ENCODE results near the gene THOP1.
"Not testable (repeated sequence)": the region's sequence is repeated elsewhere in the genome, so short reads cannot be mapped to it uniquely, and the experiment has no call there.

The THOP1 gene

DNA sequence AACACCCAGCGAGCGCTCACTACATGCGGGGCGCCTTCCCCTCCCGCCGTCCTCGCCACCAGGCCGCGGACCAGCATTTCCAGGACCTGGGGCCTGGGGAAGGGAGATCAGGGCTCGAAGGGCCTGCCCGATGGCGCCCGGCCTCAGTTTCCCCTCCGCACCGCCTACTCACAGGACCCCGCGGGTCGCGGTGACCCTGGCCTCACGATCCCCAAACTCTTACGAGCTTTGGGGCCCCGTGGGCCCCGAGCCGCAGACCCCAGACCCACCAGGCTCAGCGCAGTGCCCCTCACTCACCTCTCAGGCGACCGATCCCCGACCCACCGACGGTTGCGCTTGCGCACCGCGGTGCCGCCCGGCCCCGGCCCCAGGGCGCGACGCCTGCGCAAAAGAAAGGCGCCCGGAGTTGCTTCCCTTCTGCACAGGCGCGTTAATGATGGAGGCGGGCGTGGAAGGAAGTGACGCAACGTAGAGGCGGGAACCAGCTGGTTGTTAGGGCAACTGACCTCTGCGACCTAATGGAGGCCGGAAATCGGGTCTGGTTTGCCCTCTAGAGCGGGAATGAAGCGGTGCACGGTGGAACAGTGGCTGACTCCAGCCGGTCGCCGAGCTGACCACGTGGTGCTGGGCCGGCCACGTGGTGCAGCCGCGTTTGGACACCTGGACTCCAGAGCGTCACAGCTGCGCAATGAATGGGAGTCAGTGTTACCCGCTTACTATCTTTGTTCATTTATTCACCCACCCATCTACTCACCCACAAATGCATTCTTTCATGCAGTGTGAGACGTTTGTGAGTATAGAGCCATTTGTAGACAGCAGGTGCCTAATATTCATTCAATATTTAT, 2.1 kb upstream of the THOP1 start, which contains the start of gene SGTA:
Gene SGTA, minus strand, starts transcription at position 338 of the 845 bp plus-strand sequence. CDS start 14,205 bp downstream, outside the sequence.
- peak; percentile 99 for DNase-seq
- Mint-ChIP-seq H3K9me3 (no peaks in the 10 kb centered on the region), H3K4me3 (peak within 1 kb of the TSS; percentile 88), H3K36me3 (peaks cover 14% of the 10 kb centered on the region), H3K27ac (peak within 1 kb of the TSS; percentile 92), H3K4me1 (peaks cover 65% of the 10 kb centered on the region), H3K27me3 (no peaks in the 10 kb centered on the region)
- CTCF ChIA-PET = interaction anchor here (1.4 kb wide), 1 partner anchor 34 kb away, joined by 3 read pairs; no protein-coding TSS in a partner anchor

DNA sequence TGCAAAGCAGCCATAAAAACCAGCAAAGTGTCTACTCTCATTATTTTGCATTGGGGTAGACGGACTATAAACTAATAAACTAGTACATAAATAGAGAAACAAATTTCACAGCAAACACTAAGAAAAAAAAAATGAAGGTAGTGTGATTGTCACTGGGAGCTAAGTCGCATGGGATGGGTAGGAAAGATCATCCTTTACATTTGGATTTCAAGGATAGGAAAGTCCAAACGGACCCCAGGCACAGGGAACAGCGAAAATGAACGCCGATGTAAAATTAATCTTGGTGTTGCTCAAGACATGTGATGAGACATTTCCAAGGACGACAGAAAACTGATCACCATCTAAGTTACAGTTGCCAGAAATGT, 1.5 kb upstream of the THOP1 start:
- Mint-ChIP-seq H3K27me3 (no peaks in the 10 kb centered on the region), H3K4me3 (peak overlapping the region; percentile 88), H3K9me3 (no peaks in the 10 kb centered on the region), H3K27ac (peak overlapping the region; percentile 92), H3K36me3 (peaks cover 13% of the 10 kb centered on the region), H3K4me1 (peaks cover 64% of the 10 kb centered on the region)
- CTCF ChIA-PET = interaction anchor here (0.6 to 1.4 kb wide), 3 partner anchors 34 to 133 kb away, joined by 3 read pairs; no protein-coding TSS in a partner anchor
- no peak for DNase-seq

DNA sequence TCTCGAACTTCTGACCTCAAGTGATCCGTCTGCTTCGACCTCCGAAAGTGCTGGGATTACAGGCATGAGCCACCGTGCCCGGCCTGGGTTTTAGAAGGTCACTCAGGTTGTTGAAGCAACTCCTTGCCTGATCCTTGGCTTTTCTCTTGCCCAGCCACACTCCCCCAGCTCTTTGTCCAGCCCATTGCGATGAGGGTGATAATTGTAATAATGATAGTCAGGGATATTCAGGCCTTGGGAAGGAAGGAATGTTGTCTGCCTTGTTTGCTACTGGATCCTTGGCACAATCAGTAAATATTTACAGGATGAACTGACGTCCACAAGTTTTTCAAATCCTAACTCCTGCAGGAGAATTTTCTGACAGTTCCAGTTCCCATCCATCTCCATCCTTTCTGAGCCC, 1.8 kb downstream of the THOP1 start:
- Mint-ChIP-seq H3K4me1 (peaks cover 46% of the 10 kb centered on the region), H3K27ac (no peak overlapping the region), H3K36me3 (peaks cover 13% of the 10 kb centered on the region), H3K9me3 (no peaks in the 10 kb centered on the region), H3K27me3 (no peaks in the 10 kb centered on the region), H3K4me3 (peak overlapping the region; percentile 92)
- CTCF ChIA-PET = no interaction called here
- DNase-seq = no peak

DNA sequence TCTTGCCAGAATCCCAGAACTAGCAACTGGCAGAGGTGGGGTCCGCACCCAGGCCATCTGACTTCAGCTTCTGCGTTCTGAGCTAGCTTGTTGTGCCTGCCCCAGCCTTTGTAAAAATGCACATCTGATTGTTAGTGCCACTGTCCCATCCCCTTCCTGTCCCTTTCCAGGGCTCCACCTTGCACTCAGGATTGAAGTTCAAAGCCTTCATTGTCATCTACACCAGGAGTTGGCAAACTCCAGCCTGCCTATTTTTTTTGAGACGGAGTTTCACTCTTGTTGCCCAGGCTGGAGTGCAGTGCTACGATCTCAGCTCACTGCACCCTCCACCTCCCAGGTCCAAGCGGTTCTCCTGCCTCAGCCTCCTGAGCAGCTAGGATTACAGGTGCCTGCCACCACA, 2.9 kb downstream of the THOP1 start:
- Mint-ChIP-seq H3K27ac (no peak overlapping the region), H3K27me3 (no peaks in the 10 kb centered on the region), H3K36me3 (peaks cover 17% of the 10 kb centered on the region), H3K9me3 (no peaks in the 10 kb centered on the region), H3K4me3 (peak overlapping the region; percentile 33), H3K4me1 (peaks cover 39% of the 10 kb centered on the region)
- no peak for DNase-seq
- CTCF ChIA-PET = no interaction called here

DNA sequence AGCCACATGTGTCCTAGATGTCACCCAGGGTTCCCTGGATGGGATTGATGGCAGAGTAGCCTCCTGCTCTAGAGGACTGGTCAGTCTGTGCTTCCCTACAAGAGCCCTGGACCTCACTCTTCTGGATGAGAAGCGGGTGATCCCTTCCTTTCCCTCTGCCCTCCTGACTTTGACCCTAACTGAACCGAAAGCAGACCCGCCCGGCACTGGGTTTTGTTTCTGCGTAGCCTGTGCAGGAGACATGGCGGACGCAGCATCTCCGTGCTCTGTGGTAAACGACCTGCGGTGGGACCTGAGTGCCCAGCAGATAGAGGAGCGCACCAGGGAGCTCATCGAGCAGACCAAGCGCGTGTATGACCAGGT, 4.9 kb downstream of the THOP1 start:
- no peak for DNase-seq
- H3K27me3 Mint-ChIP-seq = no peaks in the 10 kb centered on the region
- no peak overlapping the region for H3K27ac Mint-ChIP-seq
- H3K4me1 Mint-ChIP-seq = peaks cover 19% of the 10 kb centered on the region
- no peaks in the 10 kb centered on the region for H3K9me3 Mint-ChIP-seq
- H3K36me3 Mint-ChIP-seq = peaks cover 21% of the 10 kb centered on the region
- CTCF ChIA-PET = no interaction called here
- no peak overlapping the region for H3K4me3 Mint-ChIP-seq

DNA sequence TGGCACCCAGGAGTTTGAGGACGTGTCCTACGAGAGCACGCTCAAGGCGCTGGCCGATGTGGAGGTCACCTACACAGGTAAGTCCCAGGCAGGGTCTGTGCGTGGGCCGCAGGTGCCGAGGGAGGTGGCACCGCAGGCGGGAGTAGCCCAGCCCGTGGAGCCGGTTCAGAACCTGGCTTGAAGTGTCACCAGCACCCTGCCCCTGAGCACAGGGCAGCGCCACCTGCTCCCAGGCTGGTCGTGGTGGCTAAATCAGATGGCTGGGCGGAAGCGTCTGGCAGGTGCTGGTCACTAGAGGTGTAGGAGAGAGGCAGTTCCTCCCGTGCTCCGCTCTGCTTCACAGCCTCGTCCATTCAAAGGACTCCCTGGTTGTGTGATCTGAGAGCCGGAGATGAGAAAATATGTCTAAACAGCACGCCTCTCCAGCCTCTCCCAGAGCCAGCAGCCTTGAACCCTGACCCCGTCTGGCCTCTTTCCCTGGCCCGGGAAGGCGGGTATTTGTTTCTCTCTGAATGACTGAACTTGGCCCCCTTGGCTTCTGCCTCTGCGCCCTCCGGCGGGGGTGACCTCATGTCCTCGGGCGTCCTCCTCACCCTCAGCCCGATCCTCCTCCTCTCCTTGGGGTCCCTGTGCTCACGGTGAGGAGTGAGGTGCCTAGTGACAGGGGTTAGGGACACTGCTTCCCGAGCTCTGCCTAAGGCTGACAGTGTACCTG, 5.4 kb downstream of the THOP1 start:
- Mint-ChIP-seq H3K36me3 (peaks cover 26% of the 10 kb centered on the region), H3K4me1 (peaks cover 19% of the 10 kb centered on the region), H3K9me3 (no peaks in the 10 kb centered on the region), H3K27ac (no peak overlapping the region), H3K4me3 (no peak overlapping the region), H3K27me3 (no peaks in the 10 kb centered on the region)
- CTCF ChIA-PET = no interaction called here
- DNase-seq = no peak

DNA sequence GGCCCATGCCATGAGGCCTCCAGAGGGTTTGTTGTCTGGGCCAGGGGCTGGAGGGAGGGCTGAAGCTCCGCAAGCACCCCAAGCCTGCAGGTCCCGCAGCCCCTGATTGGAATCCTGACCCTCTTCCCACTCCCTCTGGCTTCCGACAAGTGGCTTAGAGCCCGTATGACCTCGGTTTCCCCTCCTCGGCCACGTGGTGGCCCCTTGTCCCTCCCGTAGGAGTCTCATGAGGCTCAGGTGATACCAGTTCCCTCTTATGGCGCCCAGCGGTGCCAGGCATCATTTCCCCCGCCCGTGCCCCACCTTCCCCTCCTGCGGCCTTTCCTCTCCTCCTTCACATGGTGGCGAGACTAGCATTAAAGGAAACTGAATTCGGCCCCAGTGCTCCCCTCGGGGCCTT, 6.1 kb downstream of the THOP1 start:
- no peaks in the 10 kb centered on the region for H3K9me3 Mint-ChIP-seq
- no peak for DNase-seq
- no peaks in the 10 kb centered on the region for H3K27me3 Mint-ChIP-seq
- CTCF ChIA-PET = no interaction called here
- H3K4me1 Mint-ChIP-seq = peaks cover 13% of the 10 kb centered on the region
- peaks cover 28% of the 10 kb centered on the region for H3K36me3 Mint-ChIP-seq
- no peak overlapping the region for H3K4me3 Mint-ChIP-seq
- H3K27ac Mint-ChIP-seq = no peak overlapping the region

DNA sequence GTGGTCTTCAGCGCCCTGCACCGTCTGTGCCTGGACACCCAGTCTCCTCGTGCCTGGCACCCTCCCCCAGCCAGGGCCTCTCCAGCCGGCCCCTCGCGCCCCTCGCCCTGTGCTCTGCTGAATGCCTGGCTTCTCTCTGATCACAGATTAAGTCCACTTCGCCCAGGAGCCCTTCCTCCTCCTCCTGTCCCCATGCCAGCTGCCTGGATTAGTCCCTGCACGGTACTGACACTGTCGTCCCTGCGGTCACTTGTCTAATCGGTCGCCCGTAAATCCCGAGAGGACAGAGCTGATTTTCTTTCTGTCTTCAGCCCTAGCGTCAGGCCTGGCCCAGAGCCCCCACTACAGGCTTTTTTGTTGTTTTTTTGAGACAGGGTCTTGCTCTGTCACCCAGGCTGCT, 6.6 kb downstream of the THOP1 start:
- Mint-ChIP-seq H3K27ac (no peak overlapping the region), H3K36me3 (peaks cover 28% of the 10 kb centered on the region), H3K4me3 (no peak overlapping the region), H3K4me1 (peaks cover 12% of the 10 kb centered on the region), H3K27me3 (no peaks in the 10 kb centered on the region), H3K9me3 (no peaks in the 10 kb centered on the region)
- no peak for DNase-seq
- CTCF ChIA-PET = no interaction called here

DNA sequence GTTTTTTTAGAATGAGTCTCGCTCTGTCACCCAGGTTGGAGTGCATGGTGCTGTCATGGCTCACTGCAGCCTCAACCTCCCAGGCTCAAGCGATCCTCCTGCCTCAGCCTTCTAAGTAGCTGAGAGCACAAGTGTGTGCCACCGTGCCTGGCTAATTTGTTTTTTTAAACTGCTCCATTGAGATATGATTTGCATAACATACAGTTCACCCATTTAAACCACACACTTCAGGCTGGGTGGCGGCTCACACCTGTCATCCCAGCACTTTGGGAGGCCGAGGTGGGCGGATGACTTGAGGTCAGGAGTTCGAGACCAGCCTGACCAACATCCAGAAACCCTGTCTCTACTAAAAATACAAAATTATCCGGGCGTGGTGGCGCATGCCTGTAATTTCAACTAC, 7.4 kb downstream of the THOP1 start:
- H3K9me3 Mint-ChIP-seq, H3K27me3 Mint-ChIP-seq, H3K4me1 Mint-ChIP-seq, CTCF ChIA-PET, H3K27ac Mint-ChIP-seq, DNase-seq, H3K4me3 Mint-ChIP-seq: not testable (repeated sequence)
- H3K36me3 Mint-ChIP-seq = peaks cover 27% of the 10 kb centered on the region

DNA sequence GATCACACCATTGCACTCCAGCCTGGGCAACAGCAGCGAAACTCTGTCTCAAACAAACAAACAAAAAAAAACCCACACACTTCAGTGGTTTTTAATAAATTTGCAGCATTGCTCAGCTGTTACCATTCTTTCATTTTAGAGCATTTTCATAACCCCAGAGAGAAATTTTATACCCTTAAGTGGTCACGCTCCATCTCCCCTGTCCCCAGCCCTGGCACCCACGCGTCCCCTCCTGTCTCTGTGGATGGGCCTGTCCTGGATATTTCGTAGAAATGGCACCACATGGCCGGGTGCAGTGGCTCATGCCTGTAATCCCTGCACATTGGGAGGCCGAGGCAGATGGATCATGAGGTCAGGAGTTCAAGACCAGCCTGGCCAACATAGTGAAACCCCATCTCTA, 7.8 kb downstream of the THOP1 start:
- CTCF ChIA-PET = no interaction called here
- peaks cover 2% of the 10 kb centered on the region for H3K4me1 Mint-ChIP-seq
- H3K27me3 Mint-ChIP-seq = no peaks in the 10 kb centered on the region
- H3K36me3 Mint-ChIP-seq = peaks cover 24% of the 10 kb centered on the region
- no peak overlapping the region for H3K4me3 Mint-ChIP-seq
- H3K9me3 Mint-ChIP-seq = no peaks in the 10 kb centered on the region
- DNase-seq = no peak
- H3K27ac Mint-ChIP-seq = no peak overlapping the region

DNA sequence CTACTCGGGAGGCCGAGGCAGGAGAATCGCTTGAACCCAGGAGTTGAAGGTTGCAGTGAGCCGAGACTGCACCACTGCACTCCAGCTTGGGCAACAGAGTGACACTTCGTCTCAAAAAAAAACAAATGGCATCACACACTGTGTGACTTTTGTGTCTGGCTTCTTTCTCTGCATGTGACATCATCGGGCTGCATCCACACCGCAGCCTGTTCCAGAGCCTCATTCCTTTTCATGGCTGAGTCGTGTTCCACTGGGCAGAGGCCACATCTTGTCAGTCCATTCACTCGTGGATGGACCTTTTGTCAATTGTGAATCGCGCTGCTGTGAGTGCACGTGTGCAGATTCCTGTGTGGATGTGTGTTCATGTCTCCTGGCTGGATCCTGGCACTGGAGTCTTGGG, 8.3 kb downstream of the THOP1 start:
- no peaks in the 10 kb centered on the region for H3K4me1 Mint-ChIP-seq
- CTCF ChIA-PET = no interaction called here
- no peak for DNase-seq
- no peak overlapping the region for H3K27ac Mint-ChIP-seq
- H3K9me3 Mint-ChIP-seq = no peaks in the 10 kb centered on the region
- peaks cover 23% of the 10 kb centered on the region for H3K36me3 Mint-ChIP-seq
- H3K4me3 Mint-ChIP-seq = no peak overlapping the region
- no peaks in the 10 kb centered on the region for H3K27me3 Mint-ChIP-seq

DNA sequence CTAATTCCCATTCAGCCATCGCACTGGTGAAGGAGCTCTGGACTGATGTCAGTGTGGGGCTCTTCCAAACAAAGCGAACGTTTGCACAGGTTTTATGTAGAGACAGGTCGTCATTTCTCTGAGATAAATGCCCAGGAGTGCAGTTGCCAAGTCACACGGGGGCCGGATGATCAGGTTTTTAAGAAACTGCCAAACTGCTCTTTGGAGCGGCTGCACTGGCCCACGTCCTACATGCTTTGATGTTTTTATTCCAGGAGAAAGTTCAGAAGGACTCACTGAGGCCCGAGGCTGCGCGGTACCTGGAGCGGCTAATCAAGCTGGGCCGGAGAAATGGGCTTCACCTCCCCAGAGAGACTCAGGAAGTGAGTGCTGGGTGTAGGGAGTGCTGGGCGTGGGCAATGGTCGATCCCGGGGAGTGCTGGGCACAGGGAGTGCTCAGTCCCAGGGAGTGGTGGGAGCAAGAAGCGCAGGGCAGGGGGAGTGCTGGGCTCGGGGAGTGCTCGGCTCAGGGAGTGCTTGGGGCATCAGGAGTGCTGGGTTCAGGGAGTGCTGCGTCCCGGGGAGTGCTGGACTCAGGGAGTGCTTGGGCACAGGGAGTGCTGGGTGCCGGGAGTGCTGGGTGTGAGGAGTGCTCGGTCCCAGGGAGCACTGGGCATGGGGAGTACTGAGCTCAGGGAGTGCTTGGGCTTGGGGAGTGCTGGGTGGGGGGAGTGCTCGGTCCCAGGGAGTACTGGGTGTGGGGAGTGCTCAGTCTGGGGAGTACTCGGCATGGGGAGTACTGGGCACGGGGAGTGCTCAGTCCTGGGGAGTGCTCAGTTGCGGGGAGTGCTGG, 10.7 kb downstream of the THOP1 start:
- H3K36me3 Mint-ChIP-seq = peaks cover 24% of the 10 kb centered on the region
- no peaks in the 10 kb centered on the region for H3K27me3 Mint-ChIP-seq
- H3K27ac Mint-ChIP-seq = no peak overlapping the region
- H3K4me1 Mint-ChIP-seq = no peaks in the 10 kb centered on the region
- H3K4me3 Mint-ChIP-seq = no peak overlapping the region
- H3K9me3 Mint-ChIP-seq = no peaks in the 10 kb centered on the region
- DNase-seq = no peak
- CTCF ChIA-PET = no interaction called here

DNA sequence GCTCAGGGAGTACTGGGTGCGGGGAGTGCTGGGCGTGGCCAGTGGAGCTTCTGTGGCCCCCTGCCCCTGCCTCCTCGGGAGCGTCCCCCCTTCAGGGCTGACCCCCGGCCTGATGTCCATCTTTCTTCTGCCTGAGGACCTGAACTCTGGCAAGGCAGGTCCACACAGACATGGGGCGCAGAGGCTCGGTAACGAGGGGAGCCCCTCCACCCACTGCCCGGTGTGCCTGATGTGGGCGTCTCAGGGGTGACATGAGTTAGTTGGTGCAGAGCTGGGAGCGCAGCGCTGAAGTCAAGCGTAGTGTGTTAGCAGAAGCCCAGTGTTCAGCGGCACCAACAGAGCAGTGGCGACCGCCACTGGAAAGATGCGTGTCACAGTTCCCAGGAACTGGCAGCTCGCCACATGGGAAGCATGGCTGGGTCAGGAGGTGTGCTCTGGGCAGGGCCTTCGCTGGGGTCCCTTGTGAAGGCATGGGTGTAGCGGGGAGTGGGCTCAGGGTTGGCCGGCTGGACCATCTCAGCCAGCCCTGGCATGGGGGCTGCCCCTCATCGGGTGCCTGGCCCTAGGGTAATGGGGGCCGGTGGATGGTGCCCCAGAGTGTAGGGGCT, 11.5 kb downstream of the THOP1 start:
- no peaks in the 10 kb centered on the region for H3K9me3 Mint-ChIP-seq
- H3K36me3 Mint-ChIP-seq = peaks cover 26% of the 10 kb centered on the region
- no peak for DNase-seq
- CTCF ChIA-PET = interaction anchor here (0.9 kb wide), 1 partner anchor 22 kb away, joined by 3 read pairs; no protein-coding TSS in a partner anchor
- no peaks in the 10 kb centered on the region for H3K27me3 Mint-ChIP-seq
- H3K4me1 Mint-ChIP-seq = no peaks in the 10 kb centered on the region
- no peak overlapping the region for H3K27ac Mint-ChIP-seq
- H3K4me3 Mint-ChIP-seq = no peak overlapping the region

DNA sequence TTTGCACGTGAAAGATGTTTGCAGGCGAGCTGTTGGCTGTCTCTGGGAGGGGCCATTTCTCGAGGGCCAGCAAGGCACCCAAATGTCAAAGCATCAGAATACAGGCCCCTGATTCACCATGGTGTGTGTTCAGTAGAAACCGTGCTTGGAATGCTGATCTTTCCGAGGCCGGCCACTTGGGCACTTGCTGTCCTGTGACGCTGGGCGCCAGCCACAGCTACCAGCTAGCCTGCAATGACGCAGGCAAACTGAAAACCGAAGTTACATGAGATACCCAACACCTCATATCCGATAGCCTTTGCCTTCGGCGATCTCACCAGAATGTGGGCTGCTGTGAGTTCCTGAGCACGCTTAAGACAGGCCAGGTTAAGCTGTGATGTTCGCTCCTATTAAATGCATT, 12.0 kb downstream of the THOP1 start:
- no peaks in the 10 kb centered on the region for H3K4me1 Mint-ChIP-seq
- CTCF ChIA-PET = interaction anchor here (0.9 kb wide), 1 partner anchor 22 kb away, joined by 3 read pairs; no protein-coding TSS in a partner anchor
- H3K9me3 Mint-ChIP-seq = no peaks in the 10 kb centered on the region
- H3K27me3 Mint-ChIP-seq = no peaks in the 10 kb centered on the region
- H3K4me3 Mint-ChIP-seq = no peak overlapping the region
- no peak for DNase-seq
- H3K36me3 Mint-ChIP-seq = peaks cover 26% of the 10 kb centered on the region
- no peak overlapping the region for H3K27ac Mint-ChIP-seq
